Measurements from ENCODE around the gene MVP.

The MVP gene

GRCh38 chr16:29808219-29808900 is 11.9 kb upstream of the MVP start:
- Histone ChIP-seq H3K79me2 (ENCODE audit: low read length) (peaks cover 28% of the 10 kb centered on the region), H3K27ac (ENCODE audit: low read length) (peak overlapping the region; percentile 70), H3K27me3 (ENCODE audit: low read depth, low read length) (no peaks in the 10 kb centered on the region), H3K4me3 (ENCODE audit: low read length) (peak overlapping the region; percentile 84), H2AFZ (ENCODE audit: low read depth, low read length) (no peak overlapping the region), H3K4me1 (ENCODE audit: low read length) (peaks cover 60% of the 10 kb centered on the region), H3K36me3 (replicated peaks; ENCODE audit: low read depth, low read length) (peaks cover 45% of the 10 kb centered on the region), H3K9me3 (ENCODE audit: insufficient read depth, low read length) (no peaks in the 10 kb centered on the region), H3K4me2 (ENCODE audit: low read length) (peak overlapping the region; percentile 97), H3K9ac (ENCODE audit: low read length) (peak overlapping the region; percentile 98), H4K20me1 (ENCODE audit: insufficient read depth, low read length) (peaks cover 25% of the 10 kb centered on the region)
- TF ChIP-seq CTCF (IDR thresholded peaks at IDR 0.05; ENCODE audit: low read depth, low read length) = no peak

DNA sequence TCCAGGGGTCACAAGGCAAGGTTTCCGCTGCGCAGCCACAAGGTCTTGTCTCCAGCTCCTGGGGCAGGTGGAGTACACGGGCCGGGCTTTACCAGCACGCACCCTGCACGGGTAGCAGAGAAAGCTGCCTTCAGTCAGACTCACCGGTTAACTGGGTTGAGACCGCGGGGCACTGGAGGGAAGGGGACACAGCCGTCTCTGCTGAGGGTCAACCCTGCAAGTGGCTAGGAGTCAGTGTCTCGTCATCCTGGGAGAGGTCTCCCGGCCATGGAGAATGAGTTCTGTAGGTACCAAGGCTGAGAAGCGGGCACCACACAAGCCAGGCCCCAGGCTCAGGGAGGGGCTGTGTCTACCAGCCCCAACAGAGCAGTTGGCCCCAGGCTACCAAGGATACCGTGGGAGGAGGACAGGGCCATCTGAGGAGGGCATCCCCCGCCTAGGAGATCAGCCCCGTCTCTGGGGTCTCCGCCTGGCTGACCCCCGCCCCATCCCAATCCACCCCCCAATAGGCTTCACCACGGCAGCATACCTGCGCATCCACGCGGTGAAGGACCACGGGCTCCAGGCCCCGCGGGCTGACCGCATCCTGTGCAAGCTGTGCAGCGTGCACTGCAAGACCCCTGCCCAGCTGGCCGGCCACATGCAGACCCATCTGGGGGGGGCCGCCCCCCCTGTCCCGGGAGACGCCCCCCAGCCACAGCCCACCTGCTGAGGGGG is 11.1 kb upstream of the MVP start:
- no peak overlapping the region for H2AFZ ChIP-seq (ENCODE audit: low read depth, low read length)
- peak overlapping the region; percentile 84; the same call in 1 of the 2 replicates for H3K4me3 ChIP-seq (ENCODE audit: low read length)
- no peak overlapping the region for H3K27ac ChIP-seq (ENCODE audit: low read length)
- H3K79me2 ChIP-seq (ENCODE audit: low read length) = peaks cover 28% of the 10 kb centered on the region
- H3K4me2 ChIP-seq (ENCODE audit: low read length) = peak overlapping the region; percentile 97
- peaks cover 39% of the 10 kb centered on the region for H3K36me3 ChIP-seq (replicated peaks; ENCODE audit: low read depth, low read length)
- peaks cover 55% of the 10 kb centered on the region for H3K4me1 ChIP-seq (ENCODE audit: low read length)
- H4K20me1 ChIP-seq (ENCODE audit: insufficient read depth, low read length) = peaks cover 25% of the 10 kb centered on the region
- H3K9ac ChIP-seq (ENCODE audit: low read length) = no peak overlapping the region
- TF ChIP-seq EZH2phosphoT487 (IDR thresholded peaks at IDR 0.05; ENCODE audit: low read depth) = no peak
- TF ChIP-seq CTCF (IDR thresholded peaks at IDR 0.05; ENCODE audit: low read depth, low read length) = no peak
- H3K27me3 ChIP-seq (ENCODE audit: low read depth, low read length) = no peaks in the 10 kb centered on the region
- no peaks in the 10 kb centered on the region for H3K9me3 ChIP-seq (ENCODE audit: insufficient read depth, low read length)

DNA sequence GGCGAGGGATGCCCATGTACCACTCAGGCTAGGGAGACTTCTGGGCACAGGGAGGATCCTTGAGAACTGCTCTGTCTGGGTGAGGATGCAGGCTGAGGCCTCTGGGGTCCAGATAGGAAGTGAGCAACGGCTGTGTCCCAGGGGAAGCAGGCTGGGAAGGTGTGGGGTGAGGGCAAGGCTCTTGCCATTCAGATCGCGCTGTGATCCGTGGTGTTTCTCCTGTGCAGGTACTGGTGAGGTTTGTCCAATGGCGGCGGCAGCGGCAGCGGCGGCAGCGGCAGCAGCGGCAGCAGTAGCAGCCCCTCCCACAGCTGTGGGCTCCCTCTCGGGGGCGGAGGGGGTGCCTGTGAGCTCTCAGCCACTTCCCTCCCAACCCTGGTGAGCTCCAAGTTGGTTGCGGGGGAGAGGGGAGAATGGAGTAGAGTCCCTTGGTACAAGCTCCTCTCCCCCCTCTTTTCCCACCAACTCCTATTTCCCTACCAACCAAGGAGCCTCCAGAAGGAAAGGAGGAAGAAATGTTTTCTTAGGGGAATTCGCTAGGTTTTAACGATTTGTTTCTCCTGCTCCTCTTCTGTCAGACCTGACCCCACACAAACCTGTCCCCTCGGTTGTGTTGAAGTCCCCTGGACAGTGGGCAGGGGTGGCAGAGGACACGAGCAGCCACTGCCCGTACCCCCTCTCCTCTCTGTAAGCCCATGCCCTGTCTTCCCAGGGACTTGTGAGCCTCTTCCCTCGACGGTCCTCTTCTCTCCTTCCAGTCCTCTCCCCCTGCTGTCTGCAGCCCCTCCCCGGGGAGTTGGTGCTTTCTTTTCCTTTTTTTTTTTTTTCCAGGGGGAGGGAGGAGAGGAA is 10.2 kb upstream of the MVP start:
- H4K20me1 ChIP-seq (ENCODE audit: insufficient read depth, low read length) = peaks cover 25% of the 10 kb centered on the region
- peaks cover 31% of the 10 kb centered on the region for H3K36me3 ChIP-seq (replicated peaks; ENCODE audit: low read depth, low read length)
- no peak overlapping the region for H2AFZ ChIP-seq (ENCODE audit: low read depth, low read length)
- peak overlapping the region; percentile 67; the same call in 1 of the 2 replicates for H3K4me2 ChIP-seq (ENCODE audit: low read length)
- H3K27me3 ChIP-seq (ENCODE audit: low read depth, low read length) = no peaks in the 10 kb centered on the region
- H3K4me3 ChIP-seq (ENCODE audit: low read length) = 0 out of 2 replicates have a peak overlapping the region, but pooled peaks have one; percentile 58
- H3K9ac ChIP-seq (ENCODE audit: low read length) = no peak overlapping the region
- no peaks in the 10 kb centered on the region for H3K9me3 ChIP-seq (ENCODE audit: insufficient read depth, low read length)
- peaks cover 51% of the 10 kb centered on the region for H3K4me1 ChIP-seq (ENCODE audit: low read length)
- H3K27ac ChIP-seq (ENCODE audit: low read length) = no peak overlapping the region
- TF ChIP-seq CTCF (IDR thresholded peaks at IDR 0.05; ENCODE audit: low read depth, low read length) (no peak), EZH2phosphoT487 (IDR thresholded peaks at IDR 0.05; ENCODE audit: low read depth) (no peak)
- H3K79me2 ChIP-seq (ENCODE audit: low read length) = peaks cover 28% of the 10 kb centered on the region
